GM21529 (cell line): Measurements from ENCODE around the gene PLA2G2A.
"Not testable (repeated sequence)": the region's sequence is repeated elsewhere in the genome, so short reads cannot be mapped to it uniquely, and the experiment has no call there.

ENCODE experiments used
- ATAC-seq: cut with Tn5 transposase; IDR thresholded peaks from one replicate; pipeline ENCODE4 v1.9.1; 2021; ENCODE audit not compliant: unreplicated experiment

PLA2G2A gene

GRCh38 chr1:19979494-19979977, at the start of gene PLA2G2A:
Gene PLA2G2A (minus strand): TSS chr1:19979618. CDS start chr1:19978773, 845 bp downstream.
- no peak for ATAC-seq

- ATAC-seq = no peak
Measured at GRCh38 chr1:20028726-20029125, 49.3 kb upstream of the PLA2G2A start.

- no peak for ATAC-seq
Measured at GRCh38 chr1:20028125-20028524, 48.7 kb upstream of the PLA2G2A start.

- no peak for ATAC-seq
Measured at GRCh38 chr1:20017741-20018140, 38.3 kb upstream of the PLA2G2A start.

- ATAC-seq = no peak
Measured at GRCh38 chr1:20014153-20014552, 34.7 kb upstream of the PLA2G2A start.

- ATAC-seq = no peak
Measured at GRCh38 chr1:20010016-20010415, 30.6 kb upstream of the PLA2G2A start.

GRCh38 chr1:20009212-20009611, 29.8 kb upstream of the PLA2G2A start:
- ATAC-seq = no peak

- ATAC-seq = no peak
Measured at GRCh38 chr1:20008391-20008841, 29.0 kb upstream of the PLA2G2A start.

GRCh38 chr1:19998823-19999222, 19.4 kb upstream of the PLA2G2A start:
- not testable (repeated sequence) for ATAC-seq

- ATAC-seq = no peak
Measured at GRCh38 chr1:19990689-19991088, 11.3 kb upstream of the PLA2G2A start.

GRCh38 chr1:19990182-19990582, 10.8 kb upstream of the PLA2G2A start:
- ATAC-seq = not testable (repeated sequence)

GRCh38 chr1:19988267-19989006, 9.0 kb upstream of the PLA2G2A start:
- no peak for ATAC-seq

GRCh38 chr1:19987719-19988118, 8.3 kb upstream of the PLA2G2A start:
- no peak for ATAC-seq

- not testable (repeated sequence) for ATAC-seq
Measured at GRCh38 chr1:19984409-19985016, 5.1 kb upstream of the PLA2G2A start.

GRCh38 chr1:19981507-19982312, 2.3 kb upstream of the PLA2G2A start:
- no peak for ATAC-seq

GRCh38 chr1:19981170-19981506, 1.7 kb upstream of the PLA2G2A start:
- ATAC-seq = no peak

GRCh38 chr1:19980314-19980713, 896 bp upstream of the PLA2G2A start:
- no peak for ATAC-seq

GRCh38 chr1:19978143-19978542, 1.3 kb downstream of the PLA2G2A start:
- ATAC-seq = no peak

GRCh38 chr1:19976317-19977003, 3.0 kb downstream of the PLA2G2A start:
- ATAC-seq = no peak

- ATAC-seq = no peak
Measured at GRCh38 chr1:19975423-19976193, 3.8 kb downstream of the PLA2G2A start.
